HUDEP-2 (cell line): ENCODE results near the gene HPCAL1.

Experiments
- DNase-seq, 76 experiments: peaks; one replicate each; lab custom pipeline; 2025; ENCODE audit not compliant: unreplicated experiment in 76 of 76; lab: John Stamatoyannopoulos, UW

HPCAL1 gene

DNA sequence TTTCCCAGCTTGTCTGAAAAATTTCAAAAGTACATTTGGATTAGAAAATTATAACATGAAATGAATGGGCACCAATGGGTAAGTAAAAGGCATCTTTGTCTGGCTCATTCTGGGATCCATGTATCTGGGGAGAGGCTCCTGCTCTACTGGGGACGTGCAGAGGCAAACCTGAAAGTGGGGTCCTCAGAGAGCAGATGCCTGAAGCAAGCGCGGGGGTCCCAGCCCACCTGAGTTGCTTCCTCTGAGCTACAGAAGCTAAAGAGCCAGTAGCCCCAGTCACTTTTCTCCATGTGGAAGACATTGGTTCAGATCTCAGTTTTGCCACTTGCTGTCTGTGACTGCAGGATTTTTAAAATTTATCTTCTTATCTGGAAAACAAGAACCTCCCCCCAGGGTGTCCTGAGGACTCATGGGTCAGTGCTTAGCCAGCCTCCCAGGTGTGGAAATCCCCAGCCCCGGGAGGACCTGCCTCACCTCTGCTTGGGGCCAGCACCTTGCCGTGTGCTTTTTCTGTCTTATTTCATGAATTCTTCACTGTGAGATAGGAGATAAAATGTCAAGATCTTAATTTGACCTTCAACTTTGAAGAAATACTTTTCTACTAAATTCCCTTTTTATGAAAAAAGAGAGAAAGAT lies 170.5 kb downstream of the HPCAL1 start:
- no peak for DNase-seq

DNA sequence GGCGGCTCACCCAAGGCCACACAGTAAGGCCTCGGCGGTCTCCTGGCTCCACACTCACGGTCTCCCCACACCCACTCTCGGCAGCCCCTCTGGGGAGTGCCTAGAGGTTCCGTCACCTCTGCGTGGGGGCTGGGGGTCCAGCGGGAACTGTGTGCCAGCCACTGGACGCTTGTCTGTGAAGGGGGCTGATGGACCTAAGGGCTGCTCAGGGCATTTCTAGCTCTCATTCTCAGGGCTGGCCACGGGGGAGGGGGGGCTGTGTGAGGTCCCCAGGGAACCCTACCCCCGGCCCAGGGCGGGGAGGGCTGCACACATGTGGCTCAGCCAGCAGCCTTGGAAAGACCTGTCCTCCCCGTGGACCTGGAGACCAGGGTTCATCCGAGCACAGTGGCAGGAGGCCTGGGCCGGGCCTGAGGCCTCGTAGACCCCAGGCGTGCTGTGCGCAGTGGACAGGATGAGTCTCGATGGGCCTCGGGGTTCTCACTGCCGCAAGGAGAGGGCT lies 172.6 kb downstream of the HPCAL1 start:
- DNase-seq, result no peak

DNA sequence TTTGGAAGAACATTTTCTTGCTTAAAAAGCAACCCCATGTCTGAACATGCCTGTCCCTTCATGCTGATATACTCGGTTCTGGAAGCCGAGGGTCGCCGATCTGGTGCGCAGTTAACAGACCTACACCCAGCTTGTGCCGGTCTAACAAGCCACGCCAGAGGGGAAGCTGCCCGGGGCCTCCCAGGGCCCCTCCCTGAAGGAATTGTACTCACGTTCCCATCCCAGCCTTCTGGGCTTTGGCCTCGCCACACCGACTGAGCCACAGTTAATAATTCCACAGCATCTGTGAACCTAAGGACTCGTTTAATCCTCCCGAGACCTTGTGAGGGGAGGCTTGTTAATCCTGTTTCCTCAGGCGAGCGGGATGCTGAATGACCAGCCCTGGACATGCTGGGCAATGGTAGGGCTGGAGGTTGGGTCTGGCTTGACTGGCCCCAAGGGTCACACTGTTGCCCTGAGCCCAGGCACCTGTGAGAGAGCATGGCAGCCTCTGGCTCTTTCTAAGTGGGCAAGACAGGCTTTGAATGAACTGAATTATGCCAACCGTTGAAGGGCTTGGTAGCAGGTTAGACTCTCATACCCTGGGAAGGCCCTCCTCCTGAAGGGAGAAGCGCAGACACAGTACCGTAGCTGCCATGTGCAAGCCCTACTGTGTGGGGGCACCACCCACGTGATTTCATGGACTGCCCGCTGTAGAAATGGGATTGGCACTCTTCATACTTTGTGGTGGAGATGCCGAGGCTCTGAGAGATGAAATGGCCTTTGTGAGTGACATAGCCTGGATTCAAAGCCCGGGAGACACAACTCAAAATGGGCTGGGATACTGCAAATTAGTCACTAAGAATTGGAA lies 173.3 kb downstream of the HPCAL1 start:
- DNase-seq, result no peak

DNA sequence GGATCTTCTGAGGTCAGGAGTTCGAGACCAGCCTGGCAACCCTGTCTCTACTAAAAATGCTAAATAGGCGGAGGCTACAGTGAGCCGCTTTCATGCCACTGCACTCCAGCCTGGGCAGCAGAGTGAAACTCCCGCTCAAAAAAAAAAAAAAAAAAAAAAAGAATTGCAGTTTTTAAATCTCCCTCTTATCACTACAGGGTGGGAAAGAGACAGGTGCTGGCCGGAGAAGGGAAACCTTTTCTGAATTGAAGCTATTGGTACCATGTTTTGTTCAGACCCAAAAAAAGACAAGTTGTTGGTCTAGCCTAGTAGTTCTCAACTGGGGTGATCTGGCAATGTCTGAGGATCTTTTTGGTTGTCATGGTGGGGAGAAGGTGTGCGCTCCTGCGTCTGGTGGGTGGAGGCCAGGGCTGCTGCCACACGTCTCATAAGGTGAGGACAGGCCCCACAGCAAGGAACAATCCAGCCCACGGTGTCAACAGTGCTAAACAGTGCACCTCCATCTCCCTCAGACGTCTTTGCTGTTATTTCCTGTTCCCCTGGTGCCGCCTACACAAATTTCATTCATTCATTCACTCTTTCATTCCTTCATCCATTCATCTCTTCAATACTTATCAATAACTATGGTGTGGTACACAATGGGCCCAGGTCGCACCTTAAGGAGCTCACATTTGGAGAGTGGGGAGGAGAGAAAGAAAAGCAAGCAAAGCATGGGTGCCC lies 174.2 kb downstream of the HPCAL1 start:
- DNase-seq, result no peak
